Kidney (tissue), 22 donors: ENCODE data around the gene DEDD2. TPM values are rescaled to one million over a fixed set of nuclear protein-coding genes. Genes with fewer than 3 reads are reported as not detected.
A peak's percentile ranks its signal among the peaks of the same experiment; 100 is the strongest.
"Not testable (repeated sequence)": the region's sequence is repeated elsewhere in the genome, so short reads cannot be mapped to it uniquely, and the experiment has no call there.

Experiments used
- DNase-seq, 5 donors: peaks; one replicate each; pipeline ENCODE4 v3.0.0-alpha.2; 2013 to 2020
- FAIRE-seq: peaks from 2 replicates; lab custom pipeline; 2012; peaks lifted over from hg19 to GRCh38; lab: Jason Lieb, UNC
- H3K27ac ChIP-seq, 2 donors: one replicate each; pipeline ENCODE4 v1.7.0; 2013; ENCODE audit warnings: low read depth in 2 of 2, low read length in 2 of 2, inconsistent platforms in 1 of 2
- H3K27me3 ChIP-seq: one replicate; pipeline ENCODE4 v1.7.1; 2013; ENCODE audit warnings: low read length, inconsistent platforms; ENCODE audit not compliant: control insufficient read depth, insufficient read depth
- H3K36me3 ChIP-seq, 3 donors: one replicate each; pipeline versions ENCODE4 v1.7.0 to v1.7.1; 2013; ENCODE audit warnings: low read length in 3 of 3, control low read depth in 1 of 3, inconsistent platforms in 1 of 3; ENCODE audit not compliant: insufficient read depth in 3 of 3, control insufficient read depth in 2 of 3
- H3K4me1 ChIP-seq, 3 donors: one replicate each; pipeline versions ENCODE4 v1.7.0 to v1.7.1; 2013; ENCODE audit warnings: low read length in 3 of 3, inconsistent platforms in 1 of 3, low read depth in 1 of 3; ENCODE audit not compliant: control insufficient read depth in 2 of 3, insufficient read depth in 2 of 3
- H3K4me3 ChIP-seq, 3 donors: one replicate each; pipeline versions ENCODE4 v1.7.0 to v1.8.1; 2013; ENCODE audit warnings: low read length in 3 of 3, control low read depth in 1 of 3, inconsistent platforms in 1 of 3
- H3K9ac ChIP-seq, 3 donors: one replicate each; pipeline versions ENCODE4 v1.7.0 to v1.7.1; 2013; ENCODE audit warnings: low read length in 3 of 3, control low read depth in 1 of 3, inconsistent platforms in 1 of 3
- H3K9me3 ChIP-seq, 3 donors: one replicate each; pipeline versions ENCODE4 v1.7.0 to v1.7.1; 2013; ENCODE audit warnings: low read length in 3 of 3, control low read depth in 1 of 3, inconsistent platforms in 1 of 3; ENCODE audit not compliant: control insufficient read depth in 2 of 3, insufficient read depth in 1 of 3
- CTCF ChIP-seq: IDR thresholded peaks from 3 replicates; pipeline ENCODE4 v1.5.1; 2012; ENCODE audit warnings: mild to moderate bottlenecking, moderate library complexity, borderline replicate concordance; ENCODE audit not compliant: insufficient read depth; ENCODE audit errors: extremely low read depth
- intact Hi-C: fragments of 100-400 bp; cut with DNase I; formaldehyde crosslinking; loops from one replicate; pipeline ENCODE4 v1.11.1; 2022
- long read RNA-seq, 10 donors: library from polyadenylated mRNA in 1 of 10; unstranded in 1 of 10; transcript quantifications; one replicate each; pipeline ENCODE4 v2.0.0 and lab custom pipeline, GENCODE V29; 2021 to 2026
- polyA plus RNA-seq: library from polyadenylated mRNA; stranded (reverse); fragments of 350-450 nt; fragmentation: Illumina TruSeq; extraction: RNeasy Lipid Tissue Mini Kit (QIAGEN cat#74804); gene quantifications from one replicate; pipeline ENCODE4 v1.2.3, GENCODE V29; 2014; ENCODE audit warnings: low read depth, low replicate concordance; ENCODE audit not compliant: insufficient read depth
- total RNA-seq: library from RNA; stranded (reverse); fragmentation: NEBNext Ultra II Directional; extraction: Animal tissue kit (Norgen Biotek cat#: 25700); gene quantifications from one replicate; pipeline ENCODE4 v1.2.1, GENCODE V29; 2021
- donor health status: control.
- donor health status: control.
- donor health status: control.
- donor health status: control.
- donor health status: control.
- donor health status: DM: yes; HTN: yes; CAD: no.
- donor health status: Normal renal cell carcinoma (clear cell type).

The DEDD2 gene
- total RNA-seq: 26.1 TPM
- polyA plus RNA-seq: 36.3 TPM
- long read RNA-seq, donor 1, transcript DEDD2-205 (5 exons, 1,183 nt): major isoform, 6 of 9 reads
- long read RNA-seq, donor 1, partial matches to known transcripts: 0 of 9 reads
- long read RNA-seq, donor 1, other reads (novel, unspliced or antisense): 0 of 9 reads
- long read RNA-seq, donor 2, partial matches to known transcripts: 0 of 7 reads
- long read RNA-seq, donor 2, other reads (novel, unspliced or antisense): 0 of 7 reads
- long read RNA-seq, donor 3, transcript DEDD2-205 (5 exons, 1,183 nt): major isoform, 6 of 8 reads
- long read RNA-seq, donor 3, partial matches to known transcripts: 0 of 8 reads
- long read RNA-seq, donor 3, other reads (novel, unspliced or antisense): 0 of 8 reads
- long read RNA-seq, donor 4, transcript DEDD2-205 (5 exons, 1,183 nt): major isoform, 5 of 6 reads
- long read RNA-seq, donor 4, partial matches to known transcripts: 0 of 6 reads
- long read RNA-seq, donor 4, other reads (novel, unspliced or antisense): 0 of 6 reads
- long read RNA-seq, donor 5, partial matches to known transcripts: 0 of 1 reads
- long read RNA-seq, donor 5, other reads (novel, unspliced or antisense): 0 of 1 reads
- long read RNA-seq, donor 6, transcript DEDD2-205 (5 exons, 1,183 nt): major isoform, 5 of 5 reads
- long read RNA-seq, donor 6, partial matches to known transcripts: 0 of 5 reads
- long read RNA-seq, donor 6, other reads (novel, unspliced or antisense): 0 of 5 reads
- long read RNA-seq, donor 7, transcript DEDD2-205 (5 exons, 1,183 nt): major isoform, 22 of 46 reads
- long read RNA-seq, donor 7, transcript DEDD2-203 (4 exons, 1,586 nt): minor isoform, 5 of 46 reads
- long read RNA-seq, donor 7, partial matches to known transcripts: 5 of 46 reads
- long read RNA-seq, donor 7, other reads (novel, unspliced or antisense): 11 of 46 reads
- long read RNA-seq, donor 8, transcript DEDD2-205 (5 exons, 1,183 nt): major isoform, 6 of 13 reads
- long read RNA-seq, donor 8, partial matches to known transcripts: 5 of 13 reads
- long read RNA-seq, donor 8, other reads (novel, unspliced or antisense): 0 of 13 reads
- long read RNA-seq, donor 9, partial matches to known transcripts: 0 of 5 reads
- long read RNA-seq, donor 9, other reads (novel, unspliced or antisense): 0 of 5 reads
- long read RNA-seq, donor 10, transcript DEDD2-205 (5 exons, 1,183 nt): major isoform, 6 of 8 reads
- long read RNA-seq, donor 10, partial matches to known transcripts: 0 of 8 reads
- long read RNA-seq, donor 10, other reads (novel, unspliced or antisense): 0 of 8 reads

GRCh38 chr19:42217520-42218437 is at the start of gene DEDD2:
DEDD2 (minus strand) TSS chr19:42217677; CDS start chr19:42217007, 670 bp downstream.
- intact Hi-C loops: no loop called here
- peak within 1 kb of the TSS; percentile 96 for H3K27ac ChIP-seq
- no peaks in the 10 kb centered on the region for H3K27me3 ChIP-seq
- peak within 1 kb of the TSS; percentile 85 to 91 (median 86) for H3K4me3 ChIP-seq
- peaks cover 3 to 28% (median 19%) of the 10 kb centered on the region in 3 donors for H3K4me1 ChIP-seq
- peaks cover 0 to 16% (median 10%) of the 10 kb centered on the region in 3 donors for H3K36me3 ChIP-seq
- no peak for TF ChIP-seq CTCF
- H3K9me3 ChIP-seq: no peaks in the 10 kb centered on the region
- peak; percentile 37 for FAIRE-seq
- peak; percentile 97 to 99 (median 98) for DNase-seq
- peak within 1 kb of the TSS; percentile 52 to 93 (median 62) for H3K9ac ChIP-seq

GRCh38 chr19:42266928-42267603 is 49.6 kb upstream of the DEDD2 start:
- H3K4me3 ChIP-seq, H3K9ac ChIP-seq, H3K36me3 ChIP-seq, H3K9me3 ChIP-seq, H3K27ac ChIP-seq, intact Hi-C loops, FAIRE-seq, H3K27me3 ChIP-seq: not testable (repeated sequence)
- DNase-seq: peak in 1 of 5 donors; percentile 50
- peaks cover 3 to 21% (median 12%) of the 10 kb centered on the region in 3 donors for H3K4me1 ChIP-seq

- DNase-seq, H3K9me3 ChIP-seq, H3K4me3 ChIP-seq, H3K27ac ChIP-seq, intact Hi-C loops, H3K27me3 ChIP-seq, H3K9ac ChIP-seq, FAIRE-seq, H3K36me3 ChIP-seq: not testable (repeated sequence)
- H3K4me1 ChIP-seq: peaks cover 3 to 16% (median 6%) of the 10 kb centered on the region in 3 donors
Observed at GRCh38 chr19:42266105-42266504, 48.6 kb upstream of the DEDD2 start.
